ENCODE results near the gene SLC22A4.

GRCh38 chr5:132383984-132384383 is 89.8 kb downstream of the SLC22A4 start:
- no peak for TF ChIP-seq CTCF (IDR thresholded peaks at IDR 0.05; ENCODE audit: poor library complexity)
- TF ChIP-seq EZH2phosphoT487 (IDR thresholded peaks at IDR 0.05; ENCODE audit: low read depth, severe bottlenecking, unreplicated experiment) = no peak

Data from hepatocyte (in vitro differentiated cells).